ENCODE data around the gene TOMM40L.

TOMM40L gene

GRCh38 chr1:161196521-161197451, 29.1 kb upstream of the TOMM40L start:
- no peaks in the 10 kb centered on the region for H3K9me3 ChIP-seq (ENCODE audit: control insufficient read depth in 2 of 2, low read length in 2 of 2)
- H3K4me1 ChIP-seq (ENCODE audit: control insufficient read depth in 2 of 2, insufficient read depth in 2 of 2, low read length in 2 of 2): peaks cover 33 to 36% of the 10 kb centered on the region in 2 donors
- H3K9ac ChIP-seq (ENCODE audit: low read depth in 1 of 2, low read length in 2 of 2): peak overlapping the region; percentile 8 to 49
- H3K27ac ChIP-seq (ENCODE audit: low read depth in 2 of 2, low read length in 2 of 2): peak overlapping the region; percentile 54 to 97
- H3K27me3 ChIP-seq (ENCODE audit: control insufficient read depth in 2 of 2, insufficient read depth in 2 of 2, low read length in 2 of 2): no peaks in the 10 kb centered on the region
- H3K4me3 ChIP-seq (ENCODE audit: low read length in 2 of 2): peak overlapping the region in 1 of 2 donors; percentile 53
- H3K36me3 ChIP-seq (ENCODE audit: control insufficient read depth in 2 of 2, insufficient read depth in 2 of 2, low read length in 2 of 2): no peaks in the 10 kb centered on the region

- H3K36me3 ChIP-seq (ENCODE audit: control insufficient read depth in 2 of 2, insufficient read depth in 2 of 2, low read length in 2 of 2): no peaks in the 10 kb centered on the region
- H3K4me1 ChIP-seq (ENCODE audit: control insufficient read depth in 2 of 2, insufficient read depth in 2 of 2, low read length in 2 of 2): peaks cover 34 to 36% of the 10 kb centered on the region in 2 donors
- H3K4me3 ChIP-seq (ENCODE audit: low read length in 2 of 2): peak overlapping the region; percentile 6 to 53
- H3K9ac ChIP-seq (ENCODE audit: low read depth in 1 of 2, low read length in 2 of 2): peak overlapping the region; percentile 8 to 14
- no peaks in the 10 kb centered on the region for H3K27me3 ChIP-seq (ENCODE audit: control insufficient read depth in 2 of 2, insufficient read depth in 2 of 2, low read length in 2 of 2)
- H3K9me3 ChIP-seq (ENCODE audit: control insufficient read depth in 2 of 2, low read length in 2 of 2): no peaks in the 10 kb centered on the region
- peak overlapping the region in 1 of 2 donors; percentile 97 for H3K27ac ChIP-seq (ENCODE audit: low read depth in 2 of 2, low read length in 2 of 2)
Measured at GRCh38 chr1:161197560-161198193, 28.2 kb upstream of the TOMM40L start.

GRCh38 chr1:161198194-161198896, 27.5 kb upstream of the TOMM40L start:
- H3K9ac ChIP-seq (ENCODE audit: low read depth in 1 of 2, low read length in 2 of 2): peak overlapping the region in 1 of 2 donors; percentile 48
- H3K36me3 ChIP-seq (ENCODE audit: control insufficient read depth in 2 of 2, insufficient read depth in 2 of 2, low read length in 2 of 2): peaks cover 0 to under 1% of the 10 kb centered on the region in 2 donors
- H3K4me1 ChIP-seq (ENCODE audit: control insufficient read depth in 2 of 2, insufficient read depth in 2 of 2, low read length in 2 of 2): peaks cover 37 to 38% of the 10 kb centered on the region in 2 donors
- peak overlapping the region; percentile 66 to 97 for H3K27ac ChIP-seq (ENCODE audit: low read depth in 2 of 2, low read length in 2 of 2)
- H3K9me3 ChIP-seq (ENCODE audit: control insufficient read depth in 2 of 2, low read length in 2 of 2): no peaks in the 10 kb centered on the region
- H3K4me3 ChIP-seq (ENCODE audit: low read length in 2 of 2): peak overlapping the region; percentile 38 to 53
- no peaks in the 10 kb centered on the region for H3K27me3 ChIP-seq (ENCODE audit: control insufficient read depth in 2 of 2, insufficient read depth in 2 of 2, low read length in 2 of 2)

GRCh38 chr1:161198897-161199431, 26.9 kb upstream of the TOMM40L start, which contains the start of gene ADAMTS4:
TSS of gene ADAMTS4 (minus strand) at chr1:161199054. CDS start at chr1:161198627, 427 bp downstream.
- Histone ChIP-seq H3K4me1 (ENCODE audit: control insufficient read depth in 2 of 2, insufficient read depth in 2 of 2, low read length in 2 of 2) (peaks cover 42% of the 10 kb centered on the region in 2 donors), H3K9ac (ENCODE audit: low read depth in 1 of 2, low read length in 2 of 2) (peak within 1 kb of the TSS; percentile 47 to 48)

GRCh38 chr1:161199506-161200139, 26.2 kb upstream of the TOMM40L start:
- Histone ChIP-seq H3K4me3 (ENCODE audit: low read length in 2 of 2) (no peak overlapping the region), H3K27me3 (ENCODE audit: control insufficient read depth in 2 of 2, insufficient read depth in 2 of 2, low read length in 2 of 2) (no peaks in the 10 kb centered on the region), H3K9ac (ENCODE audit: low read depth in 1 of 2, low read length in 2 of 2) (peak overlapping the region in 1 of 2 donors; percentile 47), H3K4me1 (ENCODE audit: control insufficient read depth in 2 of 2, insufficient read depth in 2 of 2, low read length in 2 of 2) (peaks cover 39 to 42% of the 10 kb centered on the region in 2 donors), H3K9me3 (ENCODE audit: control insufficient read depth in 2 of 2, low read length in 2 of 2) (no peaks in the 10 kb centered on the region), H3K36me3 (ENCODE audit: control insufficient read depth in 2 of 2, insufficient read depth in 2 of 2, low read length in 2 of 2) (peaks cover 4 to 13% of the 10 kb centered on the region in 2 donors), H3K27ac (ENCODE audit: low read depth in 2 of 2, low read length in 2 of 2) (peak overlapping the region; percentile 66 to 97)

More at GRCh38 chr1:161198897-161199431, 26.9 kb upstream of the TOMM40L start, which contains the start of gene ADAMTS4:
- Histone ChIP-seq H3K36me3 (ENCODE audit: control insufficient read depth in 2 of 2, insufficient read depth in 2 of 2, low read length in 2 of 2) (peaks cover 4 to 7% of the 10 kb centered on the region in 2 donors), H3K27me3 (ENCODE audit: control insufficient read depth in 2 of 2, insufficient read depth in 2 of 2, low read length in 2 of 2) (no peaks in the 10 kb centered on the region), H3K4me3 (ENCODE audit: low read length in 2 of 2) (peak within 1 kb of the TSS; percentile 38 to 53), H3K27ac (ENCODE audit: low read depth in 2 of 2, low read length in 2 of 2) (peak within 1 kb of the TSS; percentile 66 to 97), H3K9me3 (ENCODE audit: control insufficient read depth in 2 of 2, low read length in 2 of 2) (no peaks in the 10 kb centered on the region)

GRCh38 chr1:161200421-161200991, 25.4 kb upstream of the TOMM40L start:
- Histone ChIP-seq H3K9ac (ENCODE audit: low read depth in 1 of 2, low read length in 2 of 2) (peak overlapping the region in 1 of 2 donors; percentile 28), H3K36me3 (ENCODE audit: control insufficient read depth in 2 of 2, insufficient read depth in 2 of 2, low read length in 2 of 2) (peaks cover 7 to 18% of the 10 kb centered on the region in 2 donors), H3K4me1 (ENCODE audit: control insufficient read depth in 2 of 2, insufficient read depth in 2 of 2, low read length in 2 of 2) (peaks cover 38 to 42% of the 10 kb centered on the region in 2 donors), H3K27me3 (ENCODE audit: control insufficient read depth in 2 of 2, insufficient read depth in 2 of 2, low read length in 2 of 2) (no peaks in the 10 kb centered on the region), H3K9me3 (ENCODE audit: control insufficient read depth in 2 of 2, low read length in 2 of 2) (no peaks in the 10 kb centered on the region), H3K27ac (ENCODE audit: low read depth in 2 of 2, low read length in 2 of 2) (peak overlapping the region; percentile 96 to 97), H3K4me3 (ENCODE audit: low read length in 2 of 2) (no peak overlapping the region)

GRCh38 chr1:161200992-161201835, 24.6 kb upstream of the TOMM40L start:
- peak overlapping the region; percentile 80 to 99 for H3K4me3 ChIP-seq (ENCODE audit: low read length in 2 of 2)
- peak overlapping the region; percentile 96 to 97 for H3K27ac ChIP-seq (ENCODE audit: low read depth in 2 of 2, low read length in 2 of 2)
- no peaks in the 10 kb centered on the region for H3K27me3 ChIP-seq (ENCODE audit: control insufficient read depth in 2 of 2, insufficient read depth in 2 of 2, low read length in 2 of 2)
- peaks cover 38 to 42% of the 10 kb centered on the region in 2 donors for H3K4me1 ChIP-seq (ENCODE audit: control insufficient read depth in 2 of 2, insufficient read depth in 2 of 2, low read length in 2 of 2)
- peaks cover 11 to 25% of the 10 kb centered on the region in 2 donors for H3K36me3 ChIP-seq (ENCODE audit: control insufficient read depth in 2 of 2, insufficient read depth in 2 of 2, low read length in 2 of 2)
- peak overlapping the region; percentile 84 to 100 for H3K9ac ChIP-seq (ENCODE audit: low read depth in 1 of 2, low read length in 2 of 2)
- no peaks in the 10 kb centered on the region for H3K9me3 ChIP-seq (ENCODE audit: control insufficient read depth in 2 of 2, low read length in 2 of 2)

GRCh38 chr1:161201836-161202712, 23.8 kb upstream of the TOMM40L start, which contains the start of gene NDUFS2:
TSS of gene NDUFS2 (plus strand) at chr1:161202367. CDS start at chr1:161202386, 19 bp downstream.
- H3K27ac ChIP-seq (ENCODE audit: low read depth in 2 of 2, low read length in 2 of 2): peak within 1 kb of the TSS; percentile 96 to 97
- peaks cover 35 to 37% of the 10 kb centered on the region in 2 donors for H3K4me1 ChIP-seq (ENCODE audit: control insufficient read depth in 2 of 2, insufficient read depth in 2 of 2, low read length in 2 of 2)
- H3K36me3 ChIP-seq (ENCODE audit: control insufficient read depth in 2 of 2, insufficient read depth in 2 of 2, low read length in 2 of 2): peaks cover 19 to 34% of the 10 kb centered on the region in 2 donors
- peak within 1 kb of the TSS; percentile 80 to 99 for H3K4me3 ChIP-seq (ENCODE audit: low read length in 2 of 2)
- H3K9ac ChIP-seq (ENCODE audit: low read depth in 1 of 2, low read length in 2 of 2): peak within 1 kb of the TSS; percentile 84 to 100
- no peaks in the 10 kb centered on the region for H3K9me3 ChIP-seq (ENCODE audit: control insufficient read depth in 2 of 2, low read length in 2 of 2)
- H3K27me3 ChIP-seq (ENCODE audit: control insufficient read depth in 2 of 2, insufficient read depth in 2 of 2, low read length in 2 of 2): no peaks in the 10 kb centered on the region
